ENCODE measurements around the gene TCF3.
"Not testable (repeated sequence)": the region's sequence is repeated elsewhere in the genome, so short reads cannot be mapped to it uniquely, and the experiment has no call there.

Gene TCF3

DNA sequence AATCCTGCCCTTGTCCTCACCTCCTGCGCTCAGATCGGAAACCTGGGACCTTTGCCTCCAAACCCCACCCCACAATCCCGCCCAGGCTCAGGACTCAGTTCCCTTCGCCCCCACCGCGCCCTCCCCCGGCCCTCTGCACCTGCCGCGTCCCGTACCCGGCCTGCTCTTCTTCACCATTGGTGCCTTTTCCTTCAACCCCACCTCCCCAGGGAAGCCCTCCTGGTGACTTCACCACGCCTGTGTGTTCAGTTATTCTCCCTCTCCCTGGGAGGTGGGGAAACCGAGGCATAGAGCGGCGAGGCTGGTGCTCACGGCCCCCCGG, 19.3 kb upstream of the TCF3 start:
- H3K9me2 ChIP-seq (replicated peaks; ENCODE audit: low read depth, low read length): no peaks in the 10 kb centered on the region
- H4K20me1 ChIP-seq (ENCODE audit: insufficient read depth, low read length, poor library complexity, severe bottlenecking): no peaks in the 10 kb centered on the region
- H2AFZ ChIP-seq (ENCODE audit: low read length): peak overlapping the region; percentile 91
- H3F3A ChIP-seq (ENCODE audit: low read depth): no peaks in the 10 kb centered on the region
- peak overlapping the region; percentile 68 for H3K4me3 ChIP-seq (ENCODE audit: low read length, poor library complexity, severe bottlenecking)
- no peaks in the 10 kb centered on the region for H3K9me3 ChIP-seq (ENCODE audit: insufficient read depth, low read depth, low read length)
- H3K9ac ChIP-seq (ENCODE audit: low read depth, low read length, poor library complexity, severe bottlenecking): no peak overlapping the region
- no peaks in the 10 kb centered on the region for H3K27me3 ChIP-seq (ENCODE audit: insufficient read depth, low read length, poor library complexity, severe bottlenecking)
- peaks cover 15% of the 10 kb centered on the region for H3K4me1 ChIP-seq (ENCODE audit: insufficient read depth, low read length, poor library complexity, severe bottlenecking)
- H3K79me2 ChIP-seq (ENCODE audit: insufficient read depth, low read length): no peaks in the 10 kb centered on the region
- peak overlapping the region; percentile 81 for H3K4me2 ChIP-seq (ENCODE audit: low read depth, low read length, poor library complexity, severe bottlenecking)
- TF ChIP-seq, protein P1, sequence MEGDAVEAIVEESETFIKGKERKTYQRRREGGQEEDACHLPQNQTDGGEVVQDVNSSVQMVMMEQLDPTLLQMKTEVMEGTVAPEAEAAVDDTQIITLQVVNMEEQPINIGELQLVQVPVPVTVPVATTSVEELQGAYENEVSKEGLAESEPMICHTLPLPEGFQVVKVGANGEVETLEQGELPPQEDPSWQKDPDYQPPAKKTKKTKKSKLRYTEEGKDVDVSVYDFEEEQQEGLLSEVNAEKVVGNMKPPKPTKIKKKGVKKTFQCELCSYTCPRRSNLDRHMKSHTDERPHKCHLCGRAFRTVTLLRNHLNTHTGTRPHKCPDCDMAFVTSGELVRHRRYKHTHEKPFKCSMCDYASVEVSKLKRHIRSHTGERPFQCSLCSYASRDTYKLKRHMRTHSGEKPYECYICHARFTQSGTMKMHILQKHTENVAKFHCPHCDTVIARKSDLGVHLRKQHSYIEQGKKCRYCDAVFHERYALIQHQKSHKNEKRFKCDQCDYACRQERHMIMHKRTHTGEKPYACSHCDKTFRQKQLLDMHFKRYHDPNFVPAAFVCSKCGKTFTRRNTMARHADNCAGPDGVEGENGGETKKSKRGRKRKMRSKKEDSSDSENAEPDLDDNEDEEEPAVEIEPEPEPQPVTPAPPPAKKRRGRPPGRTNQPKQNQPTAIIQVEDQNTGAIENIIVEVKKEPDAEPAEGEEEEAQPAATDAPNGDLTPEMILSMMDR (conservative IDR thresholded peaks at IDR 0.05; ENCODE audit: low read length): no peak
- TF ChIP-seq EZH2phosphoT487 (IDR thresholded peaks at IDR 0.05; ENCODE audit: borderline replicate concordance): no peak
- no peaks in the 10 kb centered on the region for H3K36me3 ChIP-seq (ENCODE audit: insufficient read depth, low read length)

DNA sequence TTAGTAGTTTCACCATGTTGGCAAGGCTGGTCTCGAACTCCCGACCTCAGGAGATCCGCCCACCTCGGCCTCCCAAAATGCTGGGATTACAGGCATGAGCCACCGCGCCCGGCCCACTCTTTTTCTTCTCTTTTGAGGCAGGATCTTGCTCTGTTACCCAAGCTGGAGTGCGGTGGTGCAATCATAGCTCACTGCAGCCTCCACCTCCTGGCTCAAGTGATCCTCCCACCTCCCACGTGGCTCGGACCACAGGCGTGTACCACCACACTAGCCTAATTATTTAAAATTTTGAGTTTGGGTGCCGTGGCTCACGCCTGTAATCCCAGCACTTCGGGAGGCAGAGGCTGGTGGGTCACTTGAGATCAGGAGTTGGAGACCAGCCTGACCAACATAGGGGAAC, 18.3 kb upstream of the TCF3 start:
- not testable (repeated sequence) for H3K4me3 ChIP-seq (ENCODE audit: low read length, poor library complexity, severe bottlenecking); H3K79me2 ChIP-seq (ENCODE audit: insufficient read depth, low read length); H3F3A ChIP-seq (ENCODE audit: low read depth); H3K9me3 ChIP-seq (ENCODE audit: insufficient read depth, low read depth, low read length); H3K9ac ChIP-seq (ENCODE audit: low read depth, low read length, poor library complexity, severe bottlenecking); H2AFZ ChIP-seq (ENCODE audit: low read length); H3K27me3 ChIP-seq (ENCODE audit: insufficient read depth, low read length, poor library complexity, severe bottlenecking); H3K9me2 ChIP-seq (replicated peaks; ENCODE audit: low read depth, low read length); H3K36me3 ChIP-seq (ENCODE audit: insufficient read depth, low read length); H3K4me2 ChIP-seq (ENCODE audit: low read depth, low read length, poor library complexity, severe bottlenecking); H4K20me1 ChIP-seq (ENCODE audit: insufficient read depth, low read length, poor library complexity, severe bottlenecking)
- H3K4me1 ChIP-seq (ENCODE audit: insufficient read depth, low read length, poor library complexity, severe bottlenecking): peaks cover 15% of the 10 kb centered on the region

DNA sequence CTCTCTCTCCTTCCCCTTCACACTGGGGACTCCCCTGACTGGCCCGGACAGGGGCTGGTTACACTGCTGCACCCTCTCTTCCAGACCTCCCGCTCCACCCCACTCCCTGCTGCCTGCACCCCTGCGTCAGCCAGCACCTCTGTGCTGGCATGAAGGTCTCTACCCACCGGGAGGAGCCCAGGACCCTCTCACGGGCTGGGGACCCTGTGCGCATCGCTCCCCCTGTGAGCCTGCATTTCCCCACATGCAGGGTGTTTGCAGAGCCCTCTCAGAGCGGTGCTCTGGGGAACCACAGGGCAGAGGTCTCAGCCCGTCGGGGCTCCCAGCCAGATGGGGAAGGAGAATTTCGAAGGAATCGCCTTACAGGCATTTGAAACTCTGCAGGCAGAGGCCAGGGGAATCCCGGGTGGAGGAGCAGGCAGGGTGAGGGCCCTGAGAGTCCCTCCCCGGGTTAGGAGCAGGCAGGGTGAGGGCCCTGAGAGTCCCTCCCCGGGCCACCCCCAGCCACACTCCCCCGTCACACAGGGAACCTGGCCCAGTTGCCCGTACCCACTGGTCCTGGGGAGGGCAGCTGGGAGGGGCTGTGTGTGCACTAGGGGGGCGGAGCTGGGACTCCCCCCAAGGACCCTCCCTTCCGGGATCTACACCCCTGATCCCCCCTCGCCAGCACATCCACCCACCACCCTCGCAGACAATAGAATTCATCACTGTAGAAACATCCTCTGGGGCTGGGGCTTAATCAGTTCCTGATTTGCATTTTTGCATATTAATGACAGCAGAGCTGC, 16.3 kb upstream of the TCF3 start:
- peaks cover 15% of the 10 kb centered on the region for H3K4me1 ChIP-seq (ENCODE audit: insufficient read depth, low read length, poor library complexity, severe bottlenecking)
- H2AFZ ChIP-seq (ENCODE audit: low read length): peak overlapping the region; percentile 37
- no peak overlapping the region for H3K9ac ChIP-seq (ENCODE audit: low read depth, low read length, poor library complexity, severe bottlenecking)

More for the DNA sequence above, 16.3 kb upstream of the TCF3 start:
- no peaks in the 10 kb centered on the region for H3K27me3 ChIP-seq (ENCODE audit: insufficient read depth, low read length, poor library complexity, severe bottlenecking)
- H3K9me2 ChIP-seq (replicated peaks; ENCODE audit: low read depth, low read length): no peaks in the 10 kb centered on the region
- TF ChIP-seq, protein P1 (conservative IDR thresholded peaks at IDR 0.05; ENCODE audit: low read length): no peak
- H3K79me2 ChIP-seq (ENCODE audit: insufficient read depth, low read length): no peaks in the 10 kb centered on the region
- H3K4me3 ChIP-seq (ENCODE audit: low read length, poor library complexity, severe bottlenecking): no peak overlapping the region
- H3K36me3 ChIP-seq (ENCODE audit: insufficient read depth, low read length): no peaks in the 10 kb centered on the region
- no peaks in the 10 kb centered on the region for H3K9me3 ChIP-seq (ENCODE audit: insufficient read depth, low read depth, low read length)
- no peak overlapping the region for H3K4me2 ChIP-seq (ENCODE audit: low read depth, low read length, poor library complexity, severe bottlenecking)
- H4K20me1 ChIP-seq (ENCODE audit: insufficient read depth, low read length, poor library complexity, severe bottlenecking): no peaks in the 10 kb centered on the region
- H3F3A ChIP-seq (ENCODE audit: low read depth): no peaks in the 10 kb centered on the region
